Fibroblast of skin of back (primary cell): ENCODE measurements around the gene ZNF75A. TPM values are rescaled to one million over a fixed set of nuclear protein-coding genes. Genes with fewer than 3 reads are reported as not detected.
"Not testable (repeated sequence)": the region's sequence is repeated elsewhere in the genome, so short reads cannot be mapped to it uniquely, and the experiment has no call there.

Experiments
- DNase-seq: peaks from one replicate; pipeline ENCODE4 v3.0.0-alpha.2; 2013
- polyA plus RNA-seq, 2 experiments: library from polyadenylated mRNA; unstranded; fragments of 120-200 nt; gene quantifications; one replicate each; pipeline ENCODE4 v1.2.1, GENCODE V29; 2013; ENCODE audit not compliant: insufficient read length in 2 of 2

ZNF75A gene
- polyA plus RNA-seq (2013, experiment 1 of 2; ENCODE audit: insufficient read length) = 17.7 TPM
- 11.6 TPM for polyA plus RNA-seq (2013, experiment 2 of 2; ENCODE audit: insufficient read length)

- peak; percentile 94 for DNase-seq
Measured at GRCh38 chr16:3305109-3306068, at the start of gene ZNF75A, which contains the start of gene TIGD7. Gene ZNF75A, plus strand, starts transcription at chr16:3305497. Its CDS starts 2,932 bp downstream, at chr16:3308429. Gene TIGD7, minus strand, starts transcription at chr16:3305430. Its CDS starts 4,816 bp downstream, at chr16:3300614.

- no peak for DNase-seq
Measured at GRCh38 chr16:3256146-3256865, 49.0 kb upstream of the ZNF75A start, which contains the start of gene MEFV. Gene MEFV, minus strand, starts transcription at chr16:3256633. Its CDS starts 46 bp downstream, at chr16:3256587.

- peak; percentile 3 for DNase-seq
Measured at GRCh38 chr16:3256866-3257465, 48.3 kb upstream of the ZNF75A start.

GRCh38 chr16:3259836-3260235, 45.5 kb upstream of the ZNF75A start:
- DNase-seq = no peak

- no peak for DNase-seq
Measured at GRCh38 chr16:3262517-3262916, 42.8 kb upstream of the ZNF75A start.

GRCh38 chr16:3264137-3265036, 40.9 kb upstream of the ZNF75A start:
- peak; percentile 99 for DNase-seq

- DNase-seq = peak; percentile 42
Measured at GRCh38 chr16:3266873-3267537, 38.3 kb upstream of the ZNF75A start.

GRCh38 chr16:3268294-3268693, 37.0 kb upstream of the ZNF75A start:
- DNase-seq = no peak

GRCh38 chr16:3270718-3271117, 34.6 kb upstream of the ZNF75A start:
- not testable (repeated sequence) for DNase-seq

- not testable (repeated sequence) for DNase-seq
Measured at GRCh38 chr16:3271281-3271680, 34.0 kb upstream of the ZNF75A start.

GRCh38 chr16:3274490-3274889, 30.8 kb upstream of the ZNF75A start:
- no peak for DNase-seq

- DNase-seq = no peak
Measured at GRCh38 chr16:3274947-3275346, 30.4 kb upstream of the ZNF75A start.

GRCh38 chr16:3276679-3277078, 28.6 kb upstream of the ZNF75A start:
- no peak for DNase-seq

- no peak for DNase-seq
Measured at GRCh38 chr16:3281222-3281820, 24.0 kb upstream of the ZNF75A start.

- DNase-seq = peak; percentile 77
Measured at GRCh38 chr16:3282103-3282729, 23.1 kb upstream of the ZNF75A start.

- DNase-seq = peak; percentile 99
Measured at GRCh38 chr16:3282730-3283542, 22.4 kb upstream of the ZNF75A start, which contains the start of gene ZNF263. Gene ZNF263, plus strand, starts transcription at chr16:3283491. Its CDS starts 328 bp downstream, at chr16:3283819.

- DNase-seq = no peak
Measured at GRCh38 chr16:3283543-3284447, 21.5 kb upstream of the ZNF75A start.

GRCh38 chr16:3285131-3285530, 20.2 kb upstream of the ZNF75A start:
- DNase-seq = no peak
